ENCODE measurements around the gene FOXP1.
A peak's percentile ranks its signal among the peaks of the same experiment; 100 is the strongest.

Gene FOXP1

GRCh38 chr3:71585887-71586809 is 2.6 kb upstream of the FOXP1 start:
- peak; percentile 34 for DNase-seq

GRCh38 chr3:71585131-71585530 is 1.6 kb upstream of the FOXP1 start:
- peak; percentile 18 for DNase-seq

GRCh38 chr3:71584394-71585011 is 975 bp upstream of the FOXP1 start:
- peak; percentile 34 for DNase-seq

- peak; percentile 47 for DNase-seq
These were observed 639 bp downstream of the FOXP1 start for GRCh38 chr3:71582612-71583565.

- DNase-seq = peak; percentile 47
These were observed 1.4 kb downstream of the FOXP1 start for GRCh38 chr3:71582036-71582611.

GRCh38 chr3:71581457-71582035 is 2.0 kb downstream of the FOXP1 start:
- peak; percentile 28 for DNase-seq

- peak; percentile 22 for DNase-seq
These were observed 2.7 kb downstream of the FOXP1 start for GRCh38 chr3:71580636-71581456.

- peak; percentile 28 for DNase-seq
These were observed 3.6 kb downstream of the FOXP1 start for GRCh38 chr3:71579935-71580406.

GRCh38 chr3:71579326-71579934 is 4.1 kb downstream of the FOXP1 start:
- no peak for DNase-seq

- DNase-seq = peak; percentile 23
These were observed 5.3 kb downstream of the FOXP1 start for GRCh38 chr3:71578054-71578751.

- peak; percentile 29 for DNase-seq
These were observed 6.5 kb downstream of the FOXP1 start for GRCh38 chr3:71577011-71577410.

GRCh38 chr3:71575433-71575832 is 8.1 kb downstream of the FOXP1 start:
- no peak for DNase-seq

GRCh38 chr3:71573181-71573580 is 10.3 kb downstream of the FOXP1 start:
- no peak for DNase-seq

- DNase-seq = no peak
These were observed 13.0 kb downstream of the FOXP1 start for GRCh38 chr3:71570546-71570945.

GRCh38 chr3:71568207-71568606 is 15.3 kb downstream of the FOXP1 start:
- DNase-seq = no peak

GRCh38 chr3:71566776-71567175 is 16.8 kb downstream of the FOXP1 start:
- no peak for DNase-seq

GRCh38 chr3:71565976-71566375 is 17.6 kb downstream of the FOXP1 start:
- no peak for DNase-seq

GRCh38 chr3:71565316-71565715 is 18.2 kb downstream of the FOXP1 start:
- no peak for DNase-seq

- no peak for DNase-seq
These were observed 19.2 kb downstream of the FOXP1 start for GRCh38 chr3:71564361-71564760.

GRCh38 chr3:71563827-71564226 is 19.7 kb downstream of the FOXP1 start:
- DNase-seq = no peak

Measured in inflammatory macrophage treated with lipopolysaccharide for 4 hours (primary cell).